Breast epithelium (tissue), 3 donors: Measurements from ENCODE around the gene RABGAP1L.

Experiments used
- CTCF ChIP-seq, 3 donors: fragments of 450-650 bp; IDR thresholded peaks; one replicate each; pipeline ENCODE4 v1.5.1; 2016 to 2017; ENCODE audit warnings: antibody characterized with exemption in 3 of 3, mild to moderate bottlenecking in 3 of 3, moderate library complexity in 3 of 3
- POLR2A ChIP-seq: fragments of 450-650 bp; IDR thresholded peaks from one replicate; pipeline ENCODE4 v1.6.1; 2016; ENCODE audit warnings: antibody characterized with exemption, mild to moderate bottlenecking, moderate library complexity

DNA sequence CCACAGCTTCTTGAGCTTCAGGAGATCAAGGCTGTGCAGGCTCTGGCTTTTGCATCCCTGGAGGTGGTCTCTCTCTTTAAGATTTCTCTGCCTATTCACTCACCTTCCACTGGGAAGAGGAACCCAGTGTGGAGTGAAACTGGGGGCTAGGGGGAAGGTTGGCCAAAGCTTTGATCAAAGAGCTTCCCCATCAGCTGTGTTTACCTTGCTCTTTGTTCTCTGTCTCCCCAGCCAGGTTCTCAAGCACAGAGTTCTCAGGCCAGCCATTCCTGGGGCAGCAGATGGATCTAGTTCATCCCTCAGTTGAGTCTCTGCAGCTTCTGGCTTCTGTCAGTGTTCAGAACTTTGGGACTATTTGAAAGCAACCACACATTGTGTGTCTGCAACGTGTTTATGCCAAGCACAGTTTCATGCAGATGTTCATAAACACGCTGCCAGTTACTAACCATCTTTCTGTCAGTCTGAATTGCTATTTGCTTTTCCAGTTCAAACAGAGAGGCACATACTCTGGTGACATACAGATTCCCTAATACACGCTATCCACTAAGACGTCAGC, 881.1 kb downstream of the RABGAP1L start:
- TF ChIP-seq CTCF (IDR thresholded peaks at IDR 0.05) (no peak), POLR2A (no peak)
